Activated gamma-delta T cell (primary cell): ENCODE data around the gene SOD3.

ENCODE experiments used
- DNase-seq: peaks from one replicate; lab custom pipeline; 2025; lab: John Stamatoyannopoulos, UW

The SOD3 gene

DNA sequence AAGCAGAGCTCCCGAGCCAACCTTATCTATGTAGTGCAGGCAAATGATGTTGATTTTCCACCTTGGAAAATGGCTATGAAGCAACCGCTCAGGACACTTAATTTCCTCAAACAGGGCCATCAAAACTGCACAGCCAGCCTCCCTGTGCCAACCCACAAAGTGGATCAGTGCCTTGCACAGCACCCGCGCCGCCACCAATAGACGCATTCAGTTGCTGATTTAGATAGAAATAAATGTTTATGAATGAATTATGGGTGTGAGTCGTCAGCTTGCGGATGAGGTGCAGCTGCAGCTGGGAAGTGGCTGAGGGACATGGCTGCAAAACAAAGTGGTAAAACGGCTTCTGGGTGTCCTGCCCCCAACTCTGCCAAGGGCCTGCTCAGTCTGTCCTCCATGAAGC is 47.0 kb downstream of the SOD3 start:
- DNase-seq, result no peak

GRCh38 chr4:24843096-24843495 is 47.7 kb downstream of the SOD3 start:
- no peak for DNase-seq

GRCh38 chr4:24845132-24845531 is 49.8 kb downstream of the SOD3 start:
- DNase-seq, result no peak

DNA sequence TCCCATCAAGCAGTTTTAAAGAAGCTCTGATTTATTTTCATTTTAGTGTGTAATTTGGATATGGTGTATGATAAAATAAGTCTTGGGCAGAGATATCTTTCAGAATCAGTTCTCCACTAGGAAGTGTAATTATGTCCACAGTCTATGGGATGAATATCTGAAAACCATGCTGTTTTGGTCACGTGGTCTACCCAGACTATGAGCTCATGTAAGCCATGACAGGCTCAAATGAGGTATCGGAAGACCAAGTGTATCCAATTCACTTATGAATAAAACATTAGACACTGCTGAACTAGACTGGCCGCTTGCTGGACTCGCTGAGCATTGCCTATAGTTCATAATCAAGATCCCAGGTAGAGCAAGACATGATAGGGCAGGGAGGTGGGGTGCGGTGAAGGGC is 50.5 kb downstream of the SOD3 start:
- no peak for DNase-seq

DNA sequence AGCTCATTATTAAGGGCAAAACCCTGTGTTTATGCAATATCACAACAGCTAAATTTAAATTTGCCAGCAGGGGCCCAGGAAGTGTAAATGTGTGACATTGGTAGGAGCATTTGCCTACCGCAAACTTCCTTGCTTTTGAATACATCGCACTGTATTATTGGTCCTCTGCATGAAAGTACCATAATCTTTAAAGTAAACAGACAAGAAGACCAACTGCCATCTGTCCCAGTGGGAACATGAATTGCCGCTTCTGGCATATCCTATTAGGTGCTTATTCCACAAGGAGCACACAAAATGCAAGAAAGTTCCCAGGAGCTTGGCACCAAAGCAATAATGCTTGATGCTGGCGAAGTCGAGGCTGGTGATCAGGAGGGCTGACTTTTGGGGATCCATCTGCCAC is 51.3 kb downstream of the SOD3 start:
- no peak for DNase-seq

DNA sequence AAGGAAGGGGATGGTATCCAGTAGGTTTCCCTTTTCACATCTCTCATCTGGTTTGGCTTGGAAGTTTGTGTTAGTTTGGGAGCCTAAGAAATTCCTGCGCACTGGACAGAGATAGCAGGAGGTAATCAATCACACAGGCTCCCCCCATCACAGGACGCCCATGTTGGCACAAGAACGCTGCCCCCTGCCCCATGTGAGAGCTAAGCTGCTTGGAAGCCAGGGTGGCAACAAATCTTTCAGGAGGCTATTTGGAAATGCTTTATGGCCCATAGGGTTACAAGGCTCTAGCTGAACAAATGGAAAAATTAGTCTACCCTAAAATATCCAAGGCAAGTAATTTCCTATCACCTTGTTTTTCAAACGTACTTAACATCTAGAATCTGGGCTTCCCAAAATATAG is 54.0 kb downstream of the SOD3 start:
- DNase-seq, result no peak

DNA sequence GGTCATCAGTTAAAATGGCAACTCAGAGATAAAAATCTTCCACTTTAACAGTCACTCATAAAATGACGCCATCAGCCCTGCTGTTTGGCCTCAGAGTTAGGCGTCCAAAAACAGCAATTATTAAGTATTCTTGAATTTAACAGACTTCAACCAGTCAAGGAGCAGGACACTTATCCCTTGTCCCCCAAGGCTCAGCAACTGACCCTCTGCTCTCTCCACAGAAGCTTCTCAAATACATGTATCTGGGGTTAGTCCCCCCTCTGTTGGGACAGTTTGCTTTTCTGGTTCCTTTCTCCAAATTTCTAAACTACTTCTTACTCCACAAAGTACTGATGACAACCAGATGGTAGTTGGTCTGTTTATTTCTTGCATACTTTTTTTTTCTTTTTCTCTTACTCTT is 54.4 kb downstream of the SOD3 start:
- no peak for DNase-seq
